ENCODE measurements around the gene ALDH9A1. TPM values are rescaled to one million over a fixed set of nuclear protein-coding genes. Genes with fewer than 3 reads are reported as not detected.
"Not testable (repeated sequence)": the region's sequence is repeated elsewhere in the genome, so short reads cannot be mapped to it uniquely, and the experiment has no call there.

ALDH9A1 gene
- total RNA-seq, 4 donors from 2014 or later = 74.4 to 123 (median 98.4) TPM

DNA sequence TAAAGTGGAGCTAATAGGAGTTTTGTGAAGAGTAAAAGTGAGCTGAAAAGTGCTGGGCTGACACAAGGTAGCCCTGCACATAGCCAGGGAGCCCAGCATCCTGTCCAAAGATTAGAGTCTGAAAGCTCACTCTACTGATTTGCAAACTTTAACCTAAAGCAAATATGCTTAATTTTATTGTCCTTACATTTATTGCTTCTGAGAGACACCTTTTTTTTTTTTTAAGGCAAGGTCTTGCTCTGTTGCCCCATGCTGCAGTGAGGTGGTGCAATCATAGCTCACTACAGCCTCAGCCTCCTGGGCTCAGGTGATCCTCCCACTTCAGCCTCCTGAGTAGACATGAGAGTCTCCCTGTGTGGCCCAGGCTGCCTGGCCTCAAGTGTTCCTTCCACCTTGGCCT lies 50.8 kb downstream of the ALDH9A1 start:
- no peak for DNase-seq (ENCODE audit: low spot score in 2 of 2)
- intact Hi-C loops (cut with DNase I; ENCODE audit: low total_unique reads) = no loop called here
- TF ChIP-seq, protein P1, sequence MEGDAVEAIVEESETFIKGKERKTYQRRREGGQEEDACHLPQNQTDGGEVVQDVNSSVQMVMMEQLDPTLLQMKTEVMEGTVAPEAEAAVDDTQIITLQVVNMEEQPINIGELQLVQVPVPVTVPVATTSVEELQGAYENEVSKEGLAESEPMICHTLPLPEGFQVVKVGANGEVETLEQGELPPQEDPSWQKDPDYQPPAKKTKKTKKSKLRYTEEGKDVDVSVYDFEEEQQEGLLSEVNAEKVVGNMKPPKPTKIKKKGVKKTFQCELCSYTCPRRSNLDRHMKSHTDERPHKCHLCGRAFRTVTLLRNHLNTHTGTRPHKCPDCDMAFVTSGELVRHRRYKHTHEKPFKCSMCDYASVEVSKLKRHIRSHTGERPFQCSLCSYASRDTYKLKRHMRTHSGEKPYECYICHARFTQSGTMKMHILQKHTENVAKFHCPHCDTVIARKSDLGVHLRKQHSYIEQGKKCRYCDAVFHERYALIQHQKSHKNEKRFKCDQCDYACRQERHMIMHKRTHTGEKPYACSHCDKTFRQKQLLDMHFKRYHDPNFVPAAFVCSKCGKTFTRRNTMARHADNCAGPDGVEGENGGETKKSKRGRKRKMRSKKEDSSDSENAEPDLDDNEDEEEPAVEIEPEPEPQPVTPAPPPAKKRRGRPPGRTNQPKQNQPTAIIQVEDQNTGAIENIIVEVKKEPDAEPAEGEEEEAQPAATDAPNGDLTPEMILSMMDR (IDR thresholded peaks at IDR 0.05) = no peak
- no peak overlapping the region for H3K4me3 ChIP-seq (ENCODE audit: low read depth, poor library complexity, severe bottlenecking)

DNA sequence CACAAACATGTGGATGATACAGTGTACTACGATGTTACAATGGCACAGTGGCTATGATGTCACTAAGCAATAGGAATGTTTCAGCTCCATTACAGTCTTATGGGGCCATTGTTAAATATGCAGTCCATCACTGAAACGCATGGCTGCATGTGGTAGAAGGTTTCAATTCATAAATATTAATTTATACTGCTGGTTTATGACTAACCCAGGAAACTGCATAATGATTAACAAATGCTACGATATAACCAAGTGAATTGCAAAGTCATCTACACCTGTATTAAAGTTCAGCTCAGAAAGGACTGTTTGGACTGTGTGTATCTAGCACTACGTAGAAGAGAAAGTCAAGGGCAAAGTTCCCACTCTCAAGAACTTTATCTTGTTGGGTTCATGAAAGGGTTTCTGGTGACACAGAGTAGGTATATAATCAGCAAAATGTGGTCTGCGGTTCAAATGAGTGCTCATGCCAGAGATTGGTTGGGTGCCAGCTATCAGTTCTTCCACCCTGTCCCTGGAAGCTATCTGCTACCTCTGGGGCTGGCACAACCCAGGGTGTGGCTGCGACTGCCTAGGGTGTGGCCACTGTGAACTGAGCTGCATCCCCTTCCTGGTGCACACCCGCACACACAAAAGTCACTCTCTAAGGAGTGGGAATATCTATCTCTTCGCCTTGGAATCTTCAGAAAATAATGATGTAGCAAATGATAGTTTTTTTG lies 52.6 kb downstream of the ALDH9A1 start:
- WGBS, 2 donors = 49 to 58% methylated on average over 8 of the region's 8 CpGs
- no peak overlapping the region for H3K4me3 ChIP-seq (ENCODE audit: low read depth, poor library complexity, severe bottlenecking)
- intact Hi-C loops (cut with DNase I; ENCODE audit: low total_unique reads) = no loop called here
- no peak for TF ChIP-seq POLR2A (IDR thresholded peaks at IDR 0.05)
- TF ChIP-seq, protein P1 (IDR thresholded peaks at IDR 0.05) = no peak
- DNase-seq (ENCODE audit: low spot score in 2 of 2) = no peak

DNA sequence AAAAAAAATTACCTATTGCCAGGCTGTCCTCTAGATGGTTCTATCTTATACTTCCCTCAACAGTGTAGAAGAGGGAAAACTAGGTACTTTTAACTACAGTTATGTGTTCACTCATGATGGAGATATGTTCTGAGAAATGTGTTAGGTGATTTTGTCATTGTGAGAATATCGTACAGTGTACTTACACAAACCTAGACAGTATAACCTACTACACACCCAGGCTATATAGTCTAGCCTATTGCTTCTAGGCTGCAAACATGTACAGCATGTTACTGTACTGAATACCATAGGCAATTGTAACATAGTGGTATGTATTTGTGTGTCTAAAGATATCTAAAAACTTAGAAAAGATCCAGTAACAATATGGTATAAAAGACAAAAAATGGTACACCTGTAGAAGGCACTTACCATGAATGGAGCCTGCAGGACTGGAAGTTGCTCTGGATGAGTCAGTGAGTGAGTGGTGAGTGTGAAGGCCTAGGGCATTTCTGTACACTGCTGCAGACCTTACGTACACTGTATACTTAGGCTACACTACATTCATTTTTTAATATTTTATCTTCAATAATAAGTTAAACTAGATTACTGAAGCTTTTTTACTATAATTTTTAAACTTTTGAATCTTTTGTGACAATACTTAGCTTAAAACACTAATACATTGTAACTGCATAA lies 54.2 kb downstream of the ALDH9A1 start:
- 71 to 80% methylated on average over 2 of the region's 2 CpGs for WGBS, 2 donors
- no peak for DNase-seq (ENCODE audit: low spot score in 2 of 2)
- TF ChIP-seq, protein P1 (IDR thresholded peaks at IDR 0.05) = no peak

DNA sequence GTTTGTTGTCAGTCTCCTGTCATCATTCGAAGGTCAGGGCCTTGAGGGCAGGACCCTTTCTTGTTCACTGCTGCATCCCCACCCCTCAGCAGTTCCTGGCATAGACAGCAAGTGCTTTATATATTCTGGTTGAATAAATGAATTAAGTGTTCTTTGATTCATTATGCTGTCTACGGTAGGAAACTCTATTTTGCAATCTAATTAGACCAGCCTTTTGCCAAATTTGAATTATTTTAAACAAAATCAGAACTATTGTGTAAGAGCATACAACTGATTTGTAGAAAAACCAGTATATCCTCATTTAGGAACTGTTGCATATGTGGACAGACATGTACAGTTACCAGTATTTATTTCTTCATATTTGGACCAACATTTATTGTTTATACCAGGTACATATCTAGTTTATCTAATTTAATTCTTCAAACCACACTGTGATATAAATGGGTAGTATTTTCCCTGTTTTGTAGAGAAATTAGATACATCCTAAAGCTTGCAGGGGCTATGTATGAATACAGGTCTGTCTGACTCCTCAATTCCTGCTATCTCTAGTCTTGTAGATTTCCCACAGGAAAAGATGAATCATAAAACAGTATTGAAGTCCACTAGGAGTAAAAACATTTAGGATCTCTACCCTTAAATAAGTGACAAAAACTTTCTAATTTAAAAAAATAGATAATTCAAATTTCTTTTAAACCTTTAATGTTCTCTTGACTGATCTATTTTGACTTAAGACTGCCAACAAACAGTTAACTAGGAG lies 57.0 kb downstream of the ALDH9A1 start:
- WGBS, 2 donors = 47 to 53% methylated on average over 2 of the region's 2 CpGs
- H3K4me3 ChIP-seq (ENCODE audit: low read depth, poor library complexity, severe bottlenecking) = no peak overlapping the region
- DNase-seq (ENCODE audit: low spot score in 2 of 2) = no peak
- intact Hi-C loops (cut with DNase I; ENCODE audit: low total_unique reads) = no loop called here
- TF ChIP-seq, protein P1 (IDR thresholded peaks at IDR 0.05) = no peak
- no peak for TF ChIP-seq POLR2A (IDR thresholded peaks at IDR 0.05)

More for the DNA sequence above, 54.2 kb downstream of the ALDH9A1 start:
- no peak overlapping the region for H3K4me3 ChIP-seq (ENCODE audit: low read depth, poor library complexity, severe bottlenecking)
- intact Hi-C loops (cut with DNase I; ENCODE audit: low total_unique reads) = no loop called here

DNA sequence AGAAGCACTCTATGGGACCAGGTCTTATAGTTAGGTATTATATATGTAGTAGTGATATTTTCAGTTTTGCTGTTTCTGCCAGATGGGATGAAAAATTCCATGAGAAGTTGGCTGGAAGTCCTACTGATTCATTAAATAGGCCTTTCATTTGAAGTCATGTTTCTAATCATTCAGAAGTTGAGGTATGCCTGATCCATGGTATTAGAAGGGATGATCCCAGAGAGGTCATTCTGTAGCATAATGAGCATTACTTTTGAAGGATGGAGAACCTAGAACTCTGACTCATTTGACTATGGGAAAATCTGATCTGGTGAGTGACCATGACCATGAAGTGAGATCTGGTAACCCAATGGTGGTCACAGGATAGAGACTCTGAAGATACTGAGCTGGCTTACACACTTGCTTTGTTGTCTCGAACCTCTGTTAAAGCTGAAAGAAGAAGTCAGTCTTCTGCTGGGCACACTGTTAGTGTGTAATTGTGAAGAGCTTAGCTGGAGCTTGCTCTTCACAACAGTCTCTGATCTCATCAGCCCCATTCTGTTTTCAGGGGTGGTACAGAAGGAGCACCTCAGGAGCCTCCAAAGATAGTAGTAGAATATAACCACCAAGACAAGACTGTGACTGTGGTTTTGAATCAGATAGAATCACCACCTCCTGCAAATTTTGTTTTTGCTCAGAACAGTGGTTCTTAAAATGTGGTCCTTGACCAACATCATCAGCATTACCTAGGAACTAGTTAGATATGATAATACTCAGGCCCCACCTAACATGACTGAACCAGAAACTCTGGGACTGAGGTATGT lies 58.3 kb downstream of the ALDH9A1 start:
- no peak overlapping the region for H3K4me3 ChIP-seq (ENCODE audit: low read depth, poor library complexity, severe bottlenecking)
- intact Hi-C loops (cut with DNase I; ENCODE audit: low total_unique reads) = no loop called here
- WGBS, 2 donors = 85 to 95% methylated on average over 1 of the region's 1 CpG
- no peak for TF ChIP-seq POLR2A (IDR thresholded peaks at IDR 0.05)
- TF ChIP-seq, protein P1 (IDR thresholded peaks at IDR 0.05) = no peak
- DNase-seq (ENCODE audit: low spot score in 2 of 2) = no peak

DNA sequence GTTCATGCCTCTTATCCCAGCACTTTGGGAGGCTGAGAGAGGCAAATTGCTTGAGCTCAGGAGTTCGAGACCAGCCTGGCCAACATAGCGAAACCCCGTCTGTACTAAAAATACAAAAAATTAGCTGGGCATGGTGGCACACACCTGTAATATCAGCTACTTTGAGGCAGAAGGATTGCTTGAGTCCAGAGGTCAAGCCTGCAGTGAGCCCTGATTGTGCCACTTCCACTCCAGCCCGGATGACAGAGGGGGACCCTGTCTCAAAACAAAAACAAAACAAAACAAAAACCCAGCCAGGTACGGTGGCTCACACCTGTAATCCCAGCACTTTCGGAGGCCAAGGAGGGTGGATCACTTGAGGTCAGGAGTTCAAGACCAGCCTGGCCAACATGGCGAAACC lies 60.2 kb downstream of the ALDH9A1 start:
- 92 to 93% methylated on average over 7 of the region's 7 CpGs for WGBS, 2 donors
- intact Hi-C loops (cut with DNase I; ENCODE audit: low total_unique reads); H3K4me3 ChIP-seq (ENCODE audit: low read depth, poor library complexity, severe bottlenecking); DNase-seq (ENCODE audit: low spot score in 2 of 2): not testable (repeated sequence)
